OCI-M2 (cell line): ENCODE results near the gene NUP210.

Experiments used
- DNase-seq: peaks from one replicate; lab custom pipeline; 2025; ENCODE audit not compliant: unreplicated experiment; lab: John Stamatoyannopoulos, UW

The NUP210 gene

GRCh38 chr3:13325892-13326443, 94.2 kb downstream of the NUP210 start:
- no peak for DNase-seq

- no peak for DNase-seq
Measured at GRCh38 chr3:13324835-13325501, 95.2 kb downstream of the NUP210 start.

- no peak for DNase-seq
Measured at GRCh38 chr3:13323822-13324221, 96.3 kb downstream of the NUP210 start.

GRCh38 chr3:13322324-13322723, 97.8 kb downstream of the NUP210 start:
- no peak for DNase-seq

GRCh38 chr3:13319564-13320220, 100.4 kb downstream of the NUP210 start:
- no peak for DNase-seq

GRCh38 chr3:13318626-13319470, 101.3 kb downstream of the NUP210 start:
- DNase-seq, result no peak

GRCh38 chr3:13317596-13318320, 102.4 kb downstream of the NUP210 start:
- DNase-seq, result no peak

- no peak for DNase-seq
Measured at GRCh38 chr3:13316603-13317002, 103.5 kb downstream of the NUP210 start.

- no peak for DNase-seq
Measured at GRCh38 chr3:13314877-13315276, 105.2 kb downstream of the NUP210 start.

- no peak for DNase-seq
Measured at GRCh38 chr3:13313813-13314212, 106.3 kb downstream of the NUP210 start.

GRCh38 chr3:13309004-13309403, 111.1 kb downstream of the NUP210 start:
- no peak for DNase-seq

GRCh38 chr3:13308380-13308801, 111.7 kb downstream of the NUP210 start:
- no peak for DNase-seq

- no peak for DNase-seq
Measured at GRCh38 chr3:13307041-13307440, 113.1 kb downstream of the NUP210 start.

- no peak for DNase-seq
Measured at GRCh38 chr3:13305623-13306022, 114.5 kb downstream of the NUP210 start.

- no peak for DNase-seq
Measured at GRCh38 chr3:13303410-13303809, 116.7 kb downstream of the NUP210 start.

- no peak for DNase-seq
Measured at GRCh38 chr3:13301286-13301987, 118.7 kb downstream of the NUP210 start.

GRCh38 chr3:13300546-13301285, 119.4 kb downstream of the NUP210 start:
- no peak for DNase-seq

- no peak for DNase-seq
Measured at GRCh38 chr3:13299531-13300155, 120.5 kb downstream of the NUP210 start.

- no peak for DNase-seq
Measured at GRCh38 chr3:13296662-13297061, 123.5 kb downstream of the NUP210 start.
